Fibroblast of mammary gland (primary cell): ENCODE results near the gene MAPK14.

Experiments used
- DNase-seq: peaks from one replicate; pipeline ENCODE4 v3.0.0-alpha.2; 2010; ENCODE audit warnings: low read depth
- H3K4me3 ChIP-seq: 2 replicates; pipeline ENCODE4 v1.5.1; 2011; ENCODE audit warnings: low read depth, mild to moderate bottlenecking, low read length, moderate library complexity; ENCODE audit not compliant: control insufficient read depth
- CTCF ChIP-seq: conservative IDR thresholded peaks from 2 replicates; pipeline ENCODE4 v1.5.1; 2011; ENCODE audit warnings: low read depth, low read length, inconsistent platforms; ENCODE audit not compliant: control insufficient read depth, insufficient read depth

The MAPK14 gene

GRCh38 chr6:36056178-36056577 is 28.6 kb downstream of the MAPK14 start:
- no peak overlapping the region for H3K4me3 ChIP-seq
- TF ChIP-seq CTCF = no peak
- DNase-seq = no peak

GRCh38 chr6:36061236-36061635 is 33.6 kb downstream of the MAPK14 start:
- H3K4me3 ChIP-seq = no peak overlapping the region
- DNase-seq = no peak
- no peak for TF ChIP-seq CTCF

- no peak for DNase-seq
- H3K4me3 ChIP-seq = no peak overlapping the region
- no peak for TF ChIP-seq CTCF
These were observed 34.6 kb downstream of the MAPK14 start for GRCh38 chr6:36062247-36062646.

- no peak overlapping the region for H3K4me3 ChIP-seq
- no peak for TF ChIP-seq CTCF
- no peak for DNase-seq
These were observed 35.9 kb downstream of the MAPK14 start for GRCh38 chr6:36063318-36064060.

- TF ChIP-seq CTCF = no peak
- H3K4me3 ChIP-seq = no peak overlapping the region
- DNase-seq = no peak
These were observed 37.3 kb downstream of the MAPK14 start for GRCh38 chr6:36064770-36065396.

- no peak for DNase-seq
- H3K4me3 ChIP-seq = no peak overlapping the region
- TF ChIP-seq CTCF = no peak
These were observed 38.3 kb downstream of the MAPK14 start for GRCh38 chr6:36065916-36066315.
